ENCODE results near the gene BUB1. TPM values are rescaled to one million over a fixed set of nuclear protein-coding genes. Genes with fewer than 3 reads are reported as not detected.
A peak's percentile ranks its signal among the peaks of the same experiment; 100 is the strongest.

BUB1 gene
- total and polyA plus RNA-seq, 7 experiments from 2014 or later, result 1.1 to 73.7 (median 2.5) TPM

- POLR2A ChIA-PET, result no interaction called here
- no peaks in the 10 kb centered on the region for H3K9me3 ChIP-seq (ENCODE audit: control insufficient read depth in 2 of 3, low read length in 3 of 3)
- peaks cover 0 to 5% (median 0%) of the 10 kb centered on the region in 3 experiments for H3K36me3 ChIP-seq (ENCODE audit: control insufficient read depth in 2 of 3, insufficient read depth in 3 of 3, low read length in 3 of 3)
- peaks cover 5 to 54% (median 20%) of the 10 kb centered on the region in 7 donors for H3K4me1 Mint-ChIP-seq
- H3K27ac Mint-ChIP-seq, result peak overlapping the region in 2 of 9 donors; percentile 42 to 84
- DNase-seq, result no peak
- H3K27ac ChIP-seq (ENCODE audit: low read depth, low read length), result no peak overlapping the region
- no peak overlapping the region for H3K4me3 ChIP-seq (ENCODE audit: low read length)
- CTCF ChIA-PET, result no interaction called here
- H3K36me3 Mint-ChIP-seq, result peaks cover 0 to 15% (median 0%) of the 10 kb centered on the region in 5 donors
- ATAC-seq, result peak; percentile 64
- H3K9me3 Mint-ChIP-seq, result peaks cover 0 to 4% (median 0%) of the 10 kb centered on the region in 11 donors
- no peaks in the 10 kb centered on the region for H3K27me3 Mint-ChIP-seq
- H3K4me1 ChIP-seq (ENCODE audit: control insufficient read depth in 2 of 2, insufficient read depth in 2 of 2, low read length in 2 of 2), result peaks cover 0 to 17% of the 10 kb centered on the region in 2 donors
- intact Hi-C loops (cut with micrococcal nuclease), result loop anchor here (5.0 to 10.0 kb wide), 3 partner anchors 473 to 1967 kb away; partner anchors contain the start of gene ANAPC1 (in 1 of the 2)
- no peaks in the 10 kb centered on the region for H3K27me3 ChIP-seq (ENCODE audit: control insufficient read depth in 2 of 2, insufficient read depth in 2 of 2, low read length in 2 of 2)
- H3K4me3 Mint-ChIP-seq, result peak overlapping the region in 3 of 10 donors; percentile 18 to 84 (median 30)
Observed at GRCh38 chr2:110674620-110675555, 3.0 kb downstream of the BUB1 start.

- H3K4me3 ChIP-seq (ENCODE audit: low read length), result no peak overlapping the region
- H3K36me3 ChIP-seq (ENCODE audit: control insufficient read depth in 2 of 3, insufficient read depth in 3 of 3, low read length in 3 of 3), result peaks cover 0 to 2% (median 0%) of the 10 kb centered on the region in 3 experiments
- no peak overlapping the region for H3K27ac ChIP-seq (ENCODE audit: low read depth, low read length)
- Mint-ChIP-seq H3K27ac (peak overlapping the region in 1 of 9 donors; percentile 63), H3K4me1 (peaks cover 0 to 51% (median 7%) of the 10 kb centered on the region in 7 donors), H3K4me3 (no peak overlapping the region), H3K36me3 (peaks cover 0 to 25% (median 0%) of the 10 kb centered on the region in 5 donors), H3K27me3 (no peaks in the 10 kb centered on the region), H3K9me3 (peaks cover 0 to 4% (median 0%) of the 10 kb centered on the region in 11 donors)
- DNase-seq (no peak), ATAC-seq (no peak)
- intact Hi-C loops (cut with micrococcal nuclease), result loop anchor here in 1 of 2 donors (10.0 kb wide), 1 partner anchor 1212 kb away; the partner anchor contains the start of gene ANAPC1
- no peaks in the 10 kb centered on the region for H3K27me3 ChIP-seq (ENCODE audit: control insufficient read depth in 2 of 2, insufficient read depth in 2 of 2, low read length in 2 of 2)
- CTCF ChIA-PET, result no interaction called here
- POLR2A ChIA-PET, result no interaction called here
- no peaks in the 10 kb centered on the region for H3K9me3 ChIP-seq (ENCODE audit: control insufficient read depth in 2 of 3, low read length in 3 of 3)
- peaks cover 0 to 17% of the 10 kb centered on the region in 2 donors for H3K4me1 ChIP-seq (ENCODE audit: control insufficient read depth in 2 of 2, insufficient read depth in 2 of 2, low read length in 2 of 2)
Observed at GRCh38 chr2:110673201-110673600, 4.7 kb downstream of the BUB1 start.

GRCh38 chr2:110670826-110671225 is 7.0 kb downstream of the BUB1 start:
- DNase-seq (no peak), ATAC-seq (no peak)
- Mint-ChIP-seq H3K36me3 (peaks cover 0 to 27% (median 0%) of the 10 kb centered on the region in 5 donors), H3K27me3 (no peaks in the 10 kb centered on the region), H3K4me1 (peaks cover 0 to 40% (median 0%) of the 10 kb centered on the region in 7 donors), H3K4me3 (no peak overlapping the region), H3K27ac (peak overlapping the region in 1 of 9 donors; percentile 10), H3K9me3 (peaks cover 0 to 1% (median 0%) of the 10 kb centered on the region in 11 donors)
- CTCF ChIA-PET, result no interaction called here
- H3K27me3 ChIP-seq (ENCODE audit: control insufficient read depth in 2 of 2, insufficient read depth in 2 of 2, low read length in 2 of 2), result no peaks in the 10 kb centered on the region
- peaks cover 0 to 13% of the 10 kb centered on the region in 2 donors for H3K4me1 ChIP-seq (ENCODE audit: control insufficient read depth in 2 of 2, insufficient read depth in 2 of 2, low read length in 2 of 2)
- POLR2A ChIA-PET, result no interaction called here
- intact Hi-C loops (cut with micrococcal nuclease), result loop anchor here in 1 of 2 donors (10.0 kb wide), 1 partner anchor 1214 kb away; the partner anchor contains the start of gene ANAPC1
- H3K9me3 ChIP-seq (ENCODE audit: control insufficient read depth in 2 of 3, low read length in 3 of 3), result no peaks in the 10 kb centered on the region
- no peaks in the 10 kb centered on the region for H3K36me3 ChIP-seq (ENCODE audit: control insufficient read depth in 2 of 3, insufficient read depth in 3 of 3, low read length in 3 of 3)
- no peak overlapping the region for H3K4me3 ChIP-seq (ENCODE audit: low read length)
- H3K27ac ChIP-seq (ENCODE audit: low read depth, low read length), result no peak overlapping the region

- H3K27me3 ChIP-seq (ENCODE audit: control insufficient read depth in 2 of 2, insufficient read depth in 2 of 2, low read length in 2 of 2), result no peaks in the 10 kb centered on the region
- no peak overlapping the region for H3K4me3 ChIP-seq (ENCODE audit: low read length)
- no peak for ATAC-seq
- ChIA-PET CTCF (no interaction called here), POLR2A (no interaction called here)
- no peak overlapping the region for H3K27ac ChIP-seq (ENCODE audit: low read depth, low read length)
- H3K9me3 Mint-ChIP-seq, result no peaks in the 10 kb centered on the region
- no peak overlapping the region for H3K4me3 Mint-ChIP-seq
- H3K36me3 ChIP-seq (ENCODE audit: control insufficient read depth in 2 of 3, insufficient read depth in 3 of 3, low read length in 3 of 3), result no peaks in the 10 kb centered on the region
- H3K4me1 ChIP-seq (ENCODE audit: control insufficient read depth in 2 of 2, insufficient read depth in 2 of 2, low read length in 2 of 2), result no peaks in the 10 kb centered on the region
- H3K27ac Mint-ChIP-seq, result peak overlapping the region in 6 of 9 donors; percentile 9 to 86 (median 34)
- DNase-seq, result no peak
- peaks cover 0 to 27% (median 0%) of the 10 kb centered on the region in 5 donors for H3K36me3 Mint-ChIP-seq
- H3K9me3 ChIP-seq (ENCODE audit: control insufficient read depth in 2 of 3, low read length in 3 of 3), result no peaks in the 10 kb centered on the region
- no peaks in the 10 kb centered on the region for H3K27me3 Mint-ChIP-seq
- intact Hi-C loops (cut with micrococcal nuclease), result no loop called here
- H3K4me1 Mint-ChIP-seq, result peaks cover 0 to 38% (median 0%) of the 10 kb centered on the region in 7 donors
Observed at GRCh38 chr2:110669079-110669478, 8.8 kb downstream of the BUB1 start.

- H3K4me1 Mint-ChIP-seq, result peaks cover 0 to 32% (median 0%) of the 10 kb centered on the region in 7 donors
- Histone ChIP-seq H3K27me3 (ENCODE audit: control insufficient read depth in 2 of 2, insufficient read depth in 2 of 2, low read length in 2 of 2) (no peaks in the 10 kb centered on the region), H3K9me3 (ENCODE audit: control insufficient read depth in 2 of 3, low read length in 3 of 3) (no peaks in the 10 kb centered on the region), H3K36me3 (ENCODE audit: control insufficient read depth in 2 of 3, insufficient read depth in 3 of 3, low read length in 3 of 3) (no peaks in the 10 kb centered on the region), H3K4me3 (ENCODE audit: low read length) (no peak overlapping the region), H3K4me1 (ENCODE audit: control insufficient read depth in 2 of 2, insufficient read depth in 2 of 2, low read length in 2 of 2) (no peaks in the 10 kb centered on the region), H3K27ac (ENCODE audit: low read depth, low read length) (no peak overlapping the region)
- intact Hi-C loops (cut with micrococcal nuclease), result no loop called here
- peaks cover 0 to 25% (median 0%) of the 10 kb centered on the region in 5 donors for H3K36me3 Mint-ChIP-seq
- no peak overlapping the region for H3K27ac Mint-ChIP-seq
- DNase-seq (no peak), ATAC-seq (no peak)
- no peak overlapping the region for H3K4me3 Mint-ChIP-seq
- H3K27me3 Mint-ChIP-seq, result no peaks in the 10 kb centered on the region
- ChIA-PET CTCF (no interaction called here), POLR2A (no interaction called here)
- H3K9me3 Mint-ChIP-seq, result no peaks in the 10 kb centered on the region
Observed at GRCh38 chr2:110667071-110667470, 10.8 kb downstream of the BUB1 start.

GRCh38 chr2:110664135-110664534 is 13.7 kb downstream of the BUB1 start:
- ChIA-PET CTCF (no interaction called here), POLR2A (no interaction called here)
- Histone ChIP-seq H3K4me3 (ENCODE audit: low read length) (no peak overlapping the region), H3K27me3 (ENCODE audit: control insufficient read depth in 2 of 2, insufficient read depth in 2 of 2, low read length in 2 of 2) (no peaks in the 10 kb centered on the region), H3K36me3 (ENCODE audit: control insufficient read depth in 2 of 3, insufficient read depth in 3 of 3, low read length in 3 of 3) (no peaks in the 10 kb centered on the region), H3K4me1 (ENCODE audit: control insufficient read depth in 2 of 2, insufficient read depth in 2 of 2, low read length in 2 of 2) (no peaks in the 10 kb centered on the region), H3K27ac (ENCODE audit: low read depth, low read length) (no peak overlapping the region), H3K9me3 (ENCODE audit: control insufficient read depth in 2 of 3, low read length in 3 of 3) (no peaks in the 10 kb centered on the region)
- Mint-ChIP-seq H3K36me3 (peaks cover 0 to 29% (median 5%) of the 10 kb centered on the region in 5 donors), H3K27me3 (no peaks in the 10 kb centered on the region), H3K9me3 (no peaks in the 10 kb centered on the region), H3K4me3 (no peak overlapping the region), H3K4me1 (peaks cover 0 to 35% (median 0%) of the 10 kb centered on the region in 7 donors), H3K27ac (peak overlapping the region in 1 of 9 donors; percentile 43)
- ATAC-seq (no peak), DNase-seq (no peak)
- intact Hi-C loops (cut with micrococcal nuclease), result no loop called here
